GM12864 (cell line): Measurements from ENCODE around the gene PLXNA2.

ENCODE experiments used
- DNase-seq: peaks from one replicate; pipeline ENCODE4 v3.0.0-alpha.2; 2011; ENCODE audit warnings: low read depth
- H3K4me3 ChIP-seq: 2 replicates; pipeline ENCODE4 v1.5.1; 2011; ENCODE audit warnings: mild to moderate bottlenecking, low read depth, low read length, control low read depth
- CTCF ChIP-seq: IDR thresholded peaks from 2 replicates; pipeline ENCODE4 v1.5.1; 2011; ENCODE audit warnings: low read depth, mild to moderate bottlenecking, moderate library complexity, low read length, control low read depth, inconsistent platforms; ENCODE audit errors: missing control alignments

The PLXNA2 gene

GRCh38 chr1:208163539-208163938 lies 80.6 kb downstream of the PLXNA2 start:
- H3K4me3 ChIP-seq: no peak overlapping the region
- no peak for TF ChIP-seq CTCF
- no peak for DNase-seq

DNA sequence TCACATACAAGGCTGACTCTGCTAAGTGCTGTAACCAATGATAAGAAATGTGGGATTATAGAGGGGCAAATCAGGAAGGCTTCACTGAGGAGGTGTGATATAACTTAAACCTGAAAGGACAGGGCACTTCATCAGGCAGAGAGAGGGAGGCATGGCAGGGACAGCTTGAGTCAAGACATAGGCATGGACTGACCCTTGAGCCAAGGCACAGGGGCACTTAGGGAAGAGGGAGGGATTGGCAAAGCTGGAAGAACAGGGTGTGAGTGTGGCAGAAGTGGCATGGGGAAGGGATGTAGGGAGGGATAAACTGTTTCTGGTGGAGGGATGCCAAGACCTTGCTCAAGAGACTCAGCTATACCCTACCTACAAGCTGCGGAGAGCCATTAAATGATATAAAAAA lies 81.3 kb downstream of the PLXNA2 start:
- H3K4me3 ChIP-seq: no peak overlapping the region
- no peak for TF ChIP-seq CTCF
- DNase-seq: no peak

GRCh38 chr1:208161656-208162375 lies 82.4 kb downstream of the PLXNA2 start:
- no peak for TF ChIP-seq CTCF
- H3K4me3 ChIP-seq: no peak overlapping the region
- no peak for DNase-seq

DNA sequence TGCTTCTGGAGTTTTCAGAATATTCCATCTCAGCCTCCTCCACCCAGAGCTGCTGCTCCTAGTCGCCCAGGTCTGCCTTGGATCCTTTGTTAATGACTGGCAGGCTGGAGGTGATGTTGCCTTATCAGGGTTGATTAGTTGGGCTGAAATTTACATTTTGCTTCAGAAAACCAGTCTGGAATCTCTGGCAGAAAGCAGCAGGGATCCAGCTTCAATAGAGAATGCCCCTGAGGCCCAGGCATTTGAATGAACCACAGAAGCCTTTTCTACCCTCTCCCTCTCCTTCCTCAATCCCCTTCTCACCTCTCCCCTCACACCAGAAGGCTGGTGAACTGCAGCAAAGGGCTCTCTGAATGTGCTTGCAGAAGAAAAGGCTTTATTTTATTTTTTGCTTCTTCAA lies 83.2 kb downstream of the PLXNA2 start:
- no peak for DNase-seq
- H3K4me3 ChIP-seq: no peak overlapping the region
- no peak for TF ChIP-seq CTCF

DNA sequence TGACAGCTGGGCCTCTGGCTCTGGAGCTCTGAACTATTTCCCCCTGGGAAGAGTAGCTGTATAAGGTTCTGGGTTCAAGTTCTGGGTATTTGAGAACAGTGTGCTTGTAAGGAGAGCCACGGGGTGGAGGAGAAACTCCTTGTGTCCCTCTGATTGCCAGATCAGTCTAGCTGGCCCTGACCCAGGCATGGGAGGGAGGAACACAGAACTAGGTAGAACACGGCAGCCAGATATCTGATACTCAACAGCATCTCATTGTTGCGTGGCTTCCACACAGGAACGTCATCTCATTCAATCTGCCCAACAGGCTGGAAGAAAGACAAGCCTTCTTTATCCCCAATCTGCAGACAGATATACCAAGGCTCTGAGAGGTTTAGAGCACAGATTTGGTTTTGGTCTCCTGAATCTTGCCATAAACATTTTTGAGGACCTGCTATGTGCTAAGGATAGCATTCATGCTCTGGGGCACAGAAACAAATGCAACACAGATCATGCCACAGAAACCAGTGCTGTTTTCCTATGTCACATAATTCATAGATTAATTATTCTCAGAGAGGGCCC lies 83.8 kb downstream of the PLXNA2 start:
- DNase-seq: no peak
- no peak for TF ChIP-seq CTCF
- H3K4me3 ChIP-seq: no peak overlapping the region

DNA sequence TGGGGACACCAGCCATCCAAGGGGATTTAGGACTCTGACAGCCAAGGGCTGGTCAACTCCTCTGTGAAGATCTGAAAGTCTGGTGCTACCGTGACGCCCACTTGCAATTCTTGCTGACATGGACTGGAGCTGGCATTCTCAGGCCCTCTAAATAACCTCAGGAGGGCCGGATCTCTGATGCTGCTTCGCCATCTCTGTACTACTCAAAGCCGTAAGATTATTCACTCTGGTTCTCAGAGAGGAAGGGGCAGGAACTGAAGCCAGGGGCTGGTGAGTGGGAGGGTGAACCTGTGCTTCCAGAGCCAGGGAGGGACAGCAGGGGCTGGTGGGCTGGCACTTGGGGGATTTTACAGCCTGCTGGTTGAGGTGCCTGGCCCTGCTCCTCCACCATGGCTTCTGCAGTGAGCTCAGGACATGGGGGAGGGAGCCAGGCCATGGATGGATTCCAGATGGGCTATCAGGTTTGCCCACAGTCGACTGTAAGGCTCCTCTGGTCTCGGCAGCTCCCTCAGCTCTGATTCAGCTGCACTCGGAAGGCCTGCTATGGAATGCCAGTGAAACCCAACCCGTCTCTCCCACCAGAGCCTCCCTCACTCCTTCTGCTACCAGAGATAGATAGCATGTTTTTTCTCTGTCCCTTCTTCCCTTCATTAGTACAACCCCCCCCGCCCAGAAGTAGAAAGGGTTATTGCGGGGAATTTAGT lies 84.5 kb downstream of the PLXNA2 start:
- no peak overlapping the region for H3K4me3 ChIP-seq
- TF ChIP-seq CTCF: no peak
- no peak for DNase-seq
